GM12878 (cell line): Measurements from ENCODE around the gene TMEM178A. TPM values are rescaled to one million over a fixed set of nuclear protein-coding genes. Genes with fewer than 3 reads are reported as not detected.

Experiments
- ATAC-seq: fragments of 200-7000 bp; cut with Tn5 transposase; 3 replicates; pipeline ENCODE4 v1.9.1; 2020; ENCODE audit warnings: mild to moderate bottlenecking, moderate library complexity
- BruUV-seq: library from RNA; stranded (reverse); fragments of 400-500 nt; replicated peaks from 2 replicates; lab custom pipeline; 2021; lab: Mats Ljungman, UMichigan
- CTCF ChIA-PET: fragments of 300-600 bp; sonication (Branson Sonifier 250); formaldehyde crosslinking; extraction: SDS; loops from one replicate; lab custom pipeline; 2021; ENCODE audit warnings: inconsistent platforms; lab: Yijun Ruan, JAX
- POLR2A ChIA-PET: fragments of 350-600 bp; formaldehyde crosslinking; extraction: SDS; loops from one replicate; lab custom pipeline; 2021; ENCODE audit warnings: inconsistent platforms; lab: Charles Lee
- RAD21 ChIA-PET: fragments of 300-600 bp; sonication (Branson Sonifier 250); formaldehyde crosslinking; loops from one replicate; lab custom pipeline; 2023; ENCODE audit warnings: antibody characterized with exemption; ENCODE audit not compliant: unreplicated experiment; lab: Charles Lee
- SMC1A ChIA-PET: fragments of 300-600 bp; sonication (Branson Sonifier 250); formaldehyde crosslinking; loops from one replicate; lab custom pipeline; 2023; ENCODE audit not compliant: unreplicated experiment, uncharacterized antibody; lab: Charles Lee
- DNase-seq: peaks from one replicate; pipeline ENCODE4 v3.0.0-alpha.2; 2011; ENCODE audit warnings: low read depth, low spot score
- FAIRE-seq: peaks from 3 replicates; lab custom pipeline; 2011; peaks lifted over from hg19 to GRCh38; lab: Jason Lieb, UNC
- H2AFZ ChIP-seq: 2 replicates; pipeline ENCODE4 v1.6.0; 2011; ENCODE audit warnings: low read depth, low read length, control low read depth; ENCODE audit not compliant: control insufficient read depth
- H3K27ac ChIP-seq: 2 replicates; pipeline ENCODE4 v1.5.1; 2011; ENCODE audit warnings: control low read depth; ENCODE audit not compliant: control insufficient read depth, insufficient read depth
- H3K27me3 ChIP-seq, 2 experiments: replicated peaks in 1 of 2; 2 replicates each; pipeline versions ENCODE4 v1.6.0 to v1.6.1; 2011; ENCODE audit warnings: low read length in 1 of 2; ENCODE audit not compliant: control insufficient read depth in 2 of 2, insufficient read depth in 2 of 2
- H3K36me3 ChIP-seq, 2 experiments: 2 replicates each; pipeline ENCODE4 v1.5.1; 2011; ENCODE audit warnings: low read length in 1 of 2; ENCODE audit not compliant: control insufficient read depth in 2 of 2, insufficient read depth in 2 of 2
- H3K4me1 ChIP-seq: 2 replicates; pipeline ENCODE4 v1.6.1; 2011; ENCODE audit warnings: mild to moderate bottlenecking, low read length, moderate library complexity, mixed read lengths; ENCODE audit not compliant: control insufficient read depth, insufficient read depth
- H3K4me2 ChIP-seq: 2 replicates; pipeline ENCODE4 v1.6.0; 2011; ENCODE audit warnings: control low read depth; ENCODE audit not compliant: control insufficient read depth, insufficient read depth
- H3K4me3 ChIP-seq: fragments of 200-600 bp; sonication (generic); 2 replicates; pipeline ENCODE4 v1.5.1; 2016
- H3K79me2 ChIP-seq: 2 replicates; pipeline ENCODE4 v1.6.0; 2011; ENCODE audit warnings: low read length; ENCODE audit not compliant: control insufficient read depth, insufficient read depth
- H3K9ac ChIP-seq: 2 replicates; pipeline ENCODE4 v1.8.0; 2011; ENCODE audit warnings: low read length, control low read depth, mixed read lengths; ENCODE audit not compliant: control insufficient read depth, insufficient read depth
- H3K9me3 ChIP-seq: replicated peaks from 3 replicates; pipeline ENCODE4 v1.5.1; 2011; ENCODE audit warnings: mild to moderate bottlenecking, low read length; ENCODE audit not compliant: control insufficient read depth, insufficient read depth
- H4K20me1 ChIP-seq: 2 replicates; pipeline ENCODE4 v1.6.0; 2011; ENCODE audit not compliant: control insufficient read depth, insufficient read depth
- FOXK2 ChIP-seq: fragments of 450-650 bp; IDR thresholded peaks from 2 replicates; pipeline ENCODE4 v1.6.1; 2017; ENCODE audit warnings: mild to moderate bottlenecking, moderate library complexity
- GABPA ChIP-seq: IDR thresholded peaks from 2 replicates; pipeline ENCODE4 v1.6.1; 2014; ENCODE audit warnings: antibody characterized with exemption, low read depth, mild to moderate bottlenecking, inconsistent platforms
- HDAC6 ChIP-seq: fragments of 200-600 bp; sonication (generic); IDR thresholded peaks from one replicate; pipeline ENCODE4 v1.8.0; 2017; ENCODE audit warnings: antibody characterized with exemption; ENCODE audit not compliant: unreplicated experiment
- POLR2A ChIP-seq: IDR thresholded peaks from 2 replicates; pipeline ENCODE4 v1.6.1; 2011; ENCODE audit warnings: low read depth, mild to moderate bottlenecking, low read length
- SIN3A ChIP-seq: IDR thresholded peaks from 2 replicates; pipeline ENCODE4 v1.6.1; 2012; ENCODE audit warnings: low read depth, low read length, improper control_type of control experiment
- SUPT20H ChIP-seq: IDR thresholded peaks from 2 replicates; pipeline ENCODE4 v1.6.1; 2011; ENCODE audit warnings: low read depth, mild to moderate bottlenecking, low read length, moderate library complexity, borderline replicate concordance; ENCODE audit not compliant: control insufficient read depth
- TBL1XR1 ChIP-seq: IDR thresholded peaks from 2 replicates; pipeline ENCODE4 v1.6.1; 2012; ENCODE audit warnings: low read depth, low read length, improper control_type of control experiment
- WRNIP1 ChIP-seq: IDR thresholded peaks from 2 replicates; pipeline ENCODE4 v1.6.1; 2011; ENCODE audit warnings: low read depth, low read length, improper control_type of control experiment, borderline replicate concordance
- YBX1 ChIP-seq: fragments of 450-650 bp; IDR thresholded peaks from 2 replicates; pipeline ENCODE4 v1.6.1; 2016; ENCODE audit warnings: antibody characterized with exemption
- WGBS: methylation state at CpG from one replicate; pipeline ENCODE4 v1.1.6; 2016; ENCODE audit warnings: low lambda C conversion rate; ENCODE audit not compliant: insufficient replicate concordance, insufficient coverage; ENCODE audit errors: missing lambda C conversion rate; 5-methylcytosine and 5-hydroxymethylcytosine counted together
- in situ Hi-C: fragments of 300-500 bp; cut with MboI; formaldehyde crosslinking; loops from 9 replicates; pipeline ENCODE4 v1.14.3; 2018; ENCODE audit warnings: mixed read lengths
- intact Hi-C: fragments of 100-400 bp; cut with micrococcal nuclease; formaldehyde crosslinking; loops from one replicate; pipeline ENCODE4 v1.14.2; 2022; ENCODE audit not compliant: unreplicated experiment
- polyA plus RNA-seq, 11 experiments: library from polyadenylated mRNA; depleted of rRNA in 4 of 11; unstranded in 6 of 11; stranded (reverse) in 5 of 11; fragments of >200 nt; fragmentation: Nextera tagmentation in 4 of 11; fragmentation: Illumina TruSeq in 1 of 11; extraction: Ambion mirVana in 4 of 11; extraction: Trizol in 1 of 11; gene quantifications; 1 replicate in 1 of 11; 2 replicates in 10 of 11; pipeline versions ENCODE4 v1.2.1 to v1.2.3, GENCODE V29; 2011 to 2016; ENCODE audit warnings: inconsistent platforms in 2 of 11, missing spikeins in 2 of 11, low read depth in 1 of 11
- total RNA-seq, 4 experiments: library from RNA; depleted of rRNA in 3 of 4; stranded (reverse); fragments of >200 nt in 3 of 4; fragmentation: Illumina TruSeq in 1 of 4; extraction: Trizol in 1 of 4; gene quantifications; 2 replicates each; pipeline versions ENCODE4 v1.2.1 to v1.2.3, GENCODE V29; 2013 to 2021
- TF ChIP-seq, protein P1 (sequence below): fragments of 450-650 bp; IDR thresholded peaks from 2 replicates; pipeline ENCODE4 v1.6.1; 2017; ENCODE audit warnings: mild to moderate bottlenecking, moderate library complexity
- TF ChIP-seq, protein P2 (sequence below): fragments of 450-650 bp; formaldehyde crosslinking; IDR thresholded peaks from 2 replicates; pipeline ENCODE4 v1.4.0; 2022; ENCODE audit warnings: mild to moderate bottlenecking, moderate library complexity
- TF ChIP-seq, protein P3 (sequence below): IDR thresholded peaks from 2 replicates; pipeline ENCODE4 v1.6.1; 2011; ENCODE audit warnings: low read depth, low read length, improper control_type of control experiment, borderline replicate concordance

Gene TMEM178A
- total and polyA plus RNA-seq, 10 of the 15 experiments (the other 5 are each of a cell fraction or from before 2014, with no cell fraction given) = not detected

DNA sequence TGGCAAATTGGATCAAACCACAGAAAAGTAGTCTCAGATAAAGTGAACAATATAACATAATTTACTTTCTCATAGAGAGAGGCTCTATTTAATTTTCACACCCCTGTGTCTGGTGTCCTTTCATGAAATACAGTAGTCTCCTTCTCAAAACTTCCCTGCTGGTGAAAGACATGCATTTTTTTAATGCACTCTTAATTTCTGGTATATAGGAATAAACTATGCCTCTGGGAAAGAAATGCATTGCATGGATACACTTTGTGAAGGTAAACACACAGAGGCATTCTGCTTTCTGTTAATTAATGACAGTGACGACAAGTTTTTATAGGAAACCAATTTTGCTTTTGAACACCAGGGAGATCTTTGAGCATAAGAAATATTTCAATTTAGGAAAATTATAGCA is 24.1 kb upstream of the TMEM178A start:
- WGBS = 40% methylated on average over 1 of the region's 1 CpG
- no peak for TF ChIP-seq SIN3A
- no peak for TF ChIP-seq WRNIP1
- TF ChIP-seq FOXK2 = no peak
- TF ChIP-seq, protein P1, sequence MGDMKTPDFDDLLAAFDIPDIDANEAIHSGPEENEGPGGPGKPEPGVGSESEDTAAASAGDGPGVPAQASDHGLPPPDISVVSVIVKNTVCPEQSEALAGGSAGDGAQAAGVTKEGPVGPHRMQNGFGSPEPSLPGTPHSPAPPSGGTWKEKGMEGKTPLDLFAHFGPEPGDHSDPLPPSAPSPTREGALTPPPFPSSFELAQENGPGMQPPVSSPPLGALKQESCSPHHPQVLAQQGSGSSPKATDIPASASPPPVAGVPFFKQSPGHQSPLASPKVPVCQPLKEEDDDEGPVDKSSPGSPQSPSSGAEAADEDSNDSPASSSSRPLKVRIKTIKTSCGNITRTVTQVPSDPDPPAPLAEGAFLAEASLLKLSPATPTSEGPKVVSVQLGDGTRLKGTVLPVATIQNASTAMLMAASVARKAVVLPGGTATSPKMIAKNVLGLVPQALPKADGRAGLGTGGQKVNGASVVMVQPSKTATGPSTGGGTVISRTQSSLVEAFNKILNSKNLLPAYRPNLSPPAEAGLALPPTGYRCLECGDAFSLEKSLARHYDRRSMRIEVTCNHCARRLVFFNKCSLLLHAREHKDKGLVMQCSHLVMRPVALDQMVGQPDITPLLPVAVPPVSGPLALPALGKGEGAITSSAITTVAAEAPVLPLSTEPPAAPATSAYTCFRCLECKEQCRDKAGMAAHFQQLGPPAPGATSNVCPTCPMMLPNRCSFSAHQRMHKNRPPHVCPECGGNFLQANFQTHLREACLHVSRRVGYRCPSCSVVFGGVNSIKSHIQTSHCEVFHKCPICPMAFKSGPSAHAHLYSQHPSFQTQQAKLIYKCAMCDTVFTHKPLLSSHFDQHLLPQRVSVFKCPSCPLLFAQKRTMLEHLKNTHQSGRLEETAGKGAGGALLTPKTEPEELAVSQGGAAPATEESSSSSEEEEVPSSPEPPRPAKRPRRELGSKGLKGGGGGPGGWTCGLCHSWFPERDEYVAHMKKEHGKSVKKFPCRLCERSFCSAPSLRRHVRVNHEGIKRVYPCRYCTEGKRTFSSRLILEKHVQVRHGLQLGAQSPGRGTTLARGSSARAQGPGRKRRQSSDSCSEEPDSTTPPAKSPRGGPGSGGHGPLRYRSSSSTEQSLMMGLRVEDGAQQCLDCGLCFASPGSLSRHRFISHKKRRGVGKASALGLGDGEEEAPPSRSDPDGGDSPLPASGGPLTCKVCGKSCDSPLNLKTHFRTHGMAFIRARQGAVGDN = no peak
- TF ChIP-seq TBL1XR1 = no peak
- TF ChIP-seq, protein P2, sequence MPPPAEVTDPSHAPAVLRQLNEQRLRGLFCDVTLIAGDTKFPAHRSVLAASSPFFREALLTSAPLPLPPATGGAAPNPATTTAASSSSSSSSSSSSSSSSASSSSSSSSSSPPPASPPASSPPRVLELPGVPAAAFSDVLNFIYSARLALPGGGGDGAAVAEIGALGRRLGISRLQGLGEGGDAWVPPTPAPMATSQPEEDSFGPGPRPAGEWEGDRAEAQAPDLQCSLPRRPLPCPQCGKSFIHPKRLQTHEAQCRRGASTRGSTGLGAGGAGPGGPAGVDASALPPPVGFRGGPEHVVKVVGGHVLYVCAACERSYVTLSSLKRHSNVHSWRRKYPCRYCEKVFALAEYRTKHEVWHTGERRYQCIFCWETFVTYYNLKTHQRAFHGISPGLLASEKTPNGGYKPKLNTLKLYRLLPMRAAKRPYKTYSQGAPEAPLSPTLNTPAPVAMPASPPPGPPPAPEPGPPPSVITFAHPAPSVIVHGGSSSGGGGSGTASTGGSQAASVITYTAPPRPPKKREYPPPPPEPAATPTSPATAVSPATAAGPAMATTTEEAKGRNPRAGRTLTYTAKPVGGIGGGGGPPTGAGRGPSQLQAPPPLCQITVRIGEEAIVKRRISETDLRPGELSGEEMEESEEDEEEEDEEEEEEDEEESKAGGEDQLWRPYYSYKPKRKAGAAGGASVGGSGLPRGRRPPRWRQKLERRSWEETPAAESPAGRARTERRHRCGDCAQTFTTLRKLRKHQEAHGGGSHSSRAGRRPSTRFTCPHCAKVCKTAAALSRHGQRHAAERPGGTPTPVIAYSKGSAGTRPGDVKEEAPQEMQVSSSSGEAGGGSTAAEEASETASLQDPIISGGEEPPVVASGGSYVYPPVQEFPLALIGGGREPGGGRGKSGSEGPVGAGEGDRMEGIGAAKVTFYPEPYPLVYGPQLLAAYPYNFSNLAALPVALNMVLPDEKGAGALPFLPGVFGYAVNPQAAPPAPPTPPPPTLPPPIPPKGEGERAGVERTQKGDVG (CRISPR knock-in tag) = no peak
- TF ChIP-seq, protein P3, sequence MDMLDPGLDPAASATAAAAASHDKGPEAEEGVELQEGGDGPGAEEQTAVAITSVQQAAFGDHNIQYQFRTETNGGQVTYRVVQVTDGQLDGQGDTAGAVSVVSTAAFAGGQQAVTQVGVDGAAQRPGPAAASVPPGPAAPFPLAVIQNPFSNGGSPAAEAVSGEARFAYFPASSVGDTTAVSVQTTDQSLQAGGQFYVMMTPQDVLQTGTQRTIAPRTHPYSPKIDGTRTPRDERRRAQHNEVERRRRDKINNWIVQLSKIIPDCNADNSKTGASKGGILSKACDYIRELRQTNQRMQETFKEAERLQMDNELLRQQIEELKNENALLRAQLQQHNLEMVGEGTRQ = no peak
- TF ChIP-seq YBX1 = no peak
- no peak for TF ChIP-seq SUPT20H
- TF ChIP-seq POLR2A = no peak
- TF ChIP-seq GABPA = no peak
- TF ChIP-seq HDAC6 = no peak
- ATAC-seq (no peak), FAIRE-seq (no peak), DNase-seq (no peak)
- Histone ChIP-seq H3K36me3 (no peaks in the 10 kb centered on the region), H3K9ac (no peak overlapping the region), H3K4me3 (no peak overlapping the region), H3K27me3 (no peaks in the 10 kb centered on the region), H3K4me2 (no peak overlapping the region), H3K9me3 (no peaks in the 10 kb centered on the region), H2AFZ (no peak overlapping the region), H3K4me1 (no peaks in the 10 kb centered on the region), H3K79me2 (no peaks in the 10 kb centered on the region), H3K27ac (no peak overlapping the region), H4K20me1 (no peaks in the 10 kb centered on the region)
- BruUV-seq = no TSS peak
- ChIA-PET SMC1A (no interaction called here), RAD21 (no interaction called here), POLR2A (no interaction called here), CTCF (no interaction called here)
- intact Hi-C loops = no loop called here
- in situ Hi-C loops = no loop called here
